PFSK-1 (cell line): ENCODE results near the gene NDUFB4.

Source experiments
- FOXP2 ChIP-seq: optimal IDR thresholded peaks from 2 replicates; pipeline ENCODE3; 2011; ENCODE audit warnings: borderline replicate concordance, control low read depth, inconsistent platforms; ENCODE audit not compliant: insufficient read depth; ENCODE audit errors: extremely low read length, extremely low read depth
- POLR2AphosphoS5 ChIP-seq: IDR thresholded peaks from 2 replicates; pipeline ENCODE4 v1.6.1; 2012; ENCODE audit warnings: low read depth, mild to moderate bottlenecking, control low read depth, low read length, moderate library complexity
- REST ChIP-seq, 2 experiments: IDR thresholded peaks; 2 replicates each; pipeline versions ENCODE4 v1.6.1 to v1.8.0; 2011 to 2012; ENCODE audit warnings: low read depth in 2 of 2, low read length in 2 of 2, control low read depth in 1 of 2, inconsistent platforms in 1 of 2, mild to moderate bottlenecking in 1 of 2, moderate library complexity in 1 of 2; ENCODE audit not compliant: insufficient read depth in 1 of 2
- SIN3A ChIP-seq: IDR thresholded peaks from 2 replicates; pipeline ENCODE4 v1.6.1; 2012; ENCODE audit warnings: mild to moderate bottlenecking, low read length, moderate library complexity, borderline replicate concordance; ENCODE audit not compliant: insufficient read depth
- TAF1 ChIP-seq: IDR thresholded peaks from 2 replicates; pipeline ENCODE4 v1.6.1; 2012; ENCODE audit warnings: low read length, control low read depth, borderline replicate concordance; ENCODE audit not compliant: insufficient read depth

NDUFB4 gene

GRCh38 chr3:120560304-120561250, 35.6 kb upstream of the NDUFB4 start:
- no peak for TF ChIP-seq TAF1
- TF ChIP-seq POLR2AphosphoS5, result no peak
- TF ChIP-seq FOXP2, result no peak
- TF ChIP-seq SIN3A, result no peak
- TF ChIP-seq REST (IDR thresholded peaks at IDR 0.05; ENCODE audit: insufficient read depth in 1 of 2, low read depth in 2 of 2, low read length in 2 of 2), result no peak

DNA sequence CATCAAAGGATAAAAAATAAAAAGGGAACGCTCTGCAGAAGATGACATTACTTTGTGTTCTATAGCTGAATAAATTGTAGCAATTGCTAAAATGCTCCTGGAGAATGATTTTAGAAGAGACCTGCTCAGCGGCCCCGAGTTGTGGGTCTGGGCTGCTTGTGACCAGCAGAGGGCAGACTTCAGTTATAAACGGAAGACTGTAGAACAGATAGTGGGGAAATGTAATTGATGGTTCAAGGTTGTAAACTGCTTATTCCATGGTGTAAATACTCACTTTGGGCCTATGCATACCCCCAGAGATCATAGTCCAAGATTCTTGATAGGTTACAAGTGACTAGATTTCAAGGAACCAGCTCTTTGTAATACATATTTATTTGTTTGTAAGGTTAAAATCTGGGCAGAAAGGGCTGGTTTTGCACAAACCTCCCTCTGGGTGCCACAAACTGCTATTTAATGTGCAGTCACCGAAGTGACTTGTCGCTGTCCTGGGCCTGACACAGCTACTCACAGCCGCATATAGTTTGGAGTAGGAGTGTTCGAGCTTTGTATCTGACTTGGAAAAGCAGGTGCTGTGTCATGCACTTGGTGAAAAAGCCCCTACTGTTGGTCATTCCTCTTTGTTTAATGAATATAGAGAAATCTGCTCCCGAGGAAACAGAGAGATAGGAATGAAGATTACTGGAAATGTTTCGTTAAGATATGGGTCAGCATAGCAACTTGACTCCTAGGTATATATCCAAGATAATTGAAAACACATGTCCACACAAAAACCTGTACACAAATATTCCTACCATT, 34.7 kb upstream of the NDUFB4 start:
- no peak for TF ChIP-seq POLR2AphosphoS5
- TF ChIP-seq FOXP2, result no peak
- TF ChIP-seq TAF1, result no peak
- no peak for TF ChIP-seq REST (IDR thresholded peaks at IDR 0.05; ENCODE audit: insufficient read depth in 1 of 2, low read depth in 2 of 2, low read length in 2 of 2)
- no peak for TF ChIP-seq SIN3A

- TF ChIP-seq SIN3A (no peak), POLR2AphosphoS5 (no peak), TAF1 (no peak), FOXP2 (no peak)
Measured at GRCh38 chr3:120563356-120564022, 32.6 kb upstream of the NDUFB4 start.

GRCh38 chr3:120566243-120566975, 29.7 kb upstream of the NDUFB4 start:
- no peak for TF ChIP-seq FOXP2
- 0 out of 4 replicates have a peak, but pooled peaks of 1 of the 2 experiments have one; percentile 10 for TF ChIP-seq REST (IDR thresholded peaks at IDR 0.05; ENCODE audit: insufficient read depth in 1 of 2, low read depth in 2 of 2, low read length in 2 of 2)
